GM12878 (cell line): Measurements from ENCODE around the gene PSMB7. TPM values are rescaled to one million over a fixed set of nuclear protein-coding genes. Genes with fewer than 3 reads are reported as not detected.

ENCODE experiments used
- ATF3 ChIP-seq: IDR thresholded peaks from 2 replicates; pipeline ENCODE4 v1.6.1; 2011; ENCODE audit warnings: low read depth, mild to moderate bottlenecking, low read length, moderate library complexity, borderline replicate concordance; ENCODE audit errors: extremely low read depth
- CTCF ChIP-seq, 3 experiments: IDR thresholded peaks in 2 of 3; conservative IDR thresholded peaks in 1 of 3; 2 replicates each; pipeline ENCODE4 v1.5.1; 2011; ENCODE audit warnings: low read depth in 3 of 3, low read length in 3 of 3, mild to moderate bottlenecking in 3 of 3, control low read depth in 2 of 3, moderate library complexity in 2 of 3, inconsistent platforms in 1 of 3, mixed read lengths in 1 of 3; ENCODE audit not compliant: control insufficient read depth in 2 of 3, insufficient read depth in 1 of 3; ENCODE audit errors: extremely low read depth in 1 of 3
- E2F8 ChIP-seq: fragments of 450-650 bp; IDR thresholded peaks from 2 replicates; pipeline ENCODE4 v1.6.1; 2018; ENCODE audit warnings: mild to moderate bottlenecking, low read depth, moderate library complexity; ENCODE audit not compliant: partially characterized antibody
- ETV6 ChIP-seq, 2 experiments: fragments of 450-650 bp in 1 of 2; IDR thresholded peaks in 1 of 2; conservative IDR thresholded peaks in 1 of 2; 2 replicates each; pipeline ENCODE4 v1.6.1; 2014; ENCODE audit warnings: antibody characterized with exemption in 1 of 2, borderline replicate concordance in 1 of 2, low read depth in 1 of 2, mild to moderate bottlenecking in 1 of 2, moderate library complexity in 1 of 2
- IRF5 ChIP-seq: fragments of 450-650 bp; IDR thresholded peaks from 2 replicates; pipeline ENCODE4 v1.6.1; 2017; ENCODE audit warnings: borderline replicate concordance
- PAX8 ChIP-seq: fragments of 450-650 bp; IDR thresholded peaks from 2 replicates; pipeline ENCODE4 v1.6.1; 2017; ENCODE audit warnings: mild to moderate bottlenecking, moderate library complexity
- ZNF24 ChIP-seq: fragments of 450-650 bp; IDR thresholded peaks from 2 replicates; pipeline ENCODE4 v1.6.1; 2017; ENCODE audit warnings: antibody characterized with exemption, mild to moderate bottlenecking
- ZNF274 ChIP-seq: IDR thresholded peaks from one replicate; pipeline ENCODE4 v1.8.0; 2011; ENCODE audit not compliant: insufficient read length, insufficient read depth
- polyA plus RNA-seq, 11 experiments: library from polyadenylated mRNA; depleted of rRNA in 4 of 11; unstranded in 6 of 11; stranded (reverse) in 5 of 11; fragments of >200 nt; fragmentation: Nextera tagmentation in 4 of 11; fragmentation: Illumina TruSeq in 1 of 11; extraction: Ambion mirVana in 4 of 11; extraction: Trizol in 1 of 11; gene quantifications; 1 replicate in 1 of 11; 2 replicates in 10 of 11; pipeline versions ENCODE4 v1.2.1 to v1.2.3, GENCODE V29; 2011 to 2016; ENCODE audit warnings: inconsistent platforms in 2 of 11, missing spikeins in 2 of 11, low read depth in 1 of 11
- total RNA-seq, 4 experiments: library from RNA; depleted of rRNA in 3 of 4; stranded (reverse); fragments of >200 nt in 3 of 4; fragmentation: Illumina TruSeq in 1 of 4; extraction: Trizol in 1 of 4; gene quantifications; 2 replicates each; pipeline versions ENCODE4 v1.2.1 to v1.2.3, GENCODE V29; 2013 to 2021

PSMB7 gene
- total and polyA plus RNA-seq, 10 of the 15 experiments (the other 5 are each of a cell fraction or from before 2014, with no cell fraction given), result 174 to 564 (median 268) TPM

- TF ChIP-seq E2F8 (no peak), PAX8 (no peak), CTCF (IDR thresholded peaks at IDR 0.05 in 2 of 3, conservative IDR thresholded peaks at IDR 0.05 in 1 of 3; ENCODE audit: control insufficient read depth in 2 of 3, extremely low read depth in 1 of 3, insufficient read depth in 1 of 3, low read depth in 3 of 3, low read length in 3 of 3) (no peak), ZNF274 (no peak), ETV6 (conservative IDR thresholded peaks at IDR 0.05 in 1 of 2, IDR thresholded peaks at IDR 0.05 in 1 of 2; ENCODE audit: borderline replicate concordance in 1 of 2, low read depth in 1 of 2) (no peak), IRF5 (no peak), ZNF24 (no peak), ATF3 (no peak)
These were observed 19.4 kb downstream of the PSMB7 start (continued) for GRCh38 chr9:124395826-124396225.
